K562 (cell line): ENCODE results near the gene CALML6. TPM values are rescaled to one million over a fixed set of nuclear protein-coding genes. Genes with fewer than 3 reads are reported as not detected.

Experiments
- ARID2 ChIP-seq: fragments of 450-650 bp; IDR thresholded peaks from 2 replicates; pipeline ENCODE4 v1.6.1; 2017; ENCODE audit warnings: antibody characterized with exemption, mild to moderate bottlenecking
- CBFB ChIP-seq: sonication (generic); formaldehyde crosslinking; IDR thresholded peaks from 2 replicates; pipeline ENCODE4 v1.4.0; 2020; ENCODE audit warnings: mild to moderate bottlenecking, missing genetic modification reagents
- CHAMP1 ChIP-seq: fragments of 450-650 bp; IDR thresholded peaks from 2 replicates; pipeline ENCODE4 v1.6.1; 2016; ENCODE audit warnings: mild to moderate bottlenecking
- CHD4 ChIP-seq: fragments of 200-600 bp; sonication (generic); IDR thresholded peaks from 3 replicates; pipeline ENCODE4 v1.6.1; 2012; ENCODE audit warnings: low read depth, mild to moderate bottlenecking, mixed read lengths, low read length, inconsistent platforms; ENCODE audit not compliant: insufficient read depth, insufficient replicate concordance, poor library complexity, severe bottlenecking
- HDAC3 ChIP-seq: fragments of 450-650 bp; IDR thresholded peaks from 2 replicates; pipeline ENCODE4 v1.6.1; 2018; ENCODE audit warnings: borderline replicate concordance, mild to moderate bottlenecking, moderate library complexity; ENCODE audit not compliant: partially characterized antibody
- HNRNPLL ChIP-seq: fragments of 200-400 bp; formaldehyde crosslinking; IDR thresholded peaks from 2 replicates; pipeline ENCODE4 v1.6.1; 2017; ENCODE audit warnings: low read length, low read depth, mild to moderate bottlenecking; ENCODE audit not compliant: poor library complexity, severe bottlenecking
- NR4A1 ChIP-seq, 2 experiments: fragments of 250-450 bp in 1 of 2; fragments of 450-650 bp in 1 of 2; sonication (Bioruptor Pico) in 1 of 2; IDR thresholded peaks; 2 replicates each; pipeline versions ENCODE4 v1.4.0 to v1.6.1; 2016 to 2020; ENCODE audit warnings: mild to moderate bottlenecking in 2 of 2, missing compliant biosample characterization in 1 of 2, missing genetic modification characterization in 1 of 2, moderate library complexity in 1 of 2
- PCBP1 ChIP-seq: fragments of 200-400 bp; formaldehyde crosslinking; IDR thresholded peaks from 2 replicates; pipeline ENCODE4 v1.6.1; 2018; ENCODE audit warnings: mild to moderate bottlenecking, low read depth, low read length; ENCODE audit not compliant: poor library complexity, severe bottlenecking
- RAD51 ChIP-seq: fragments of 450-650 bp; IDR thresholded peaks from 2 replicates; pipeline ENCODE4 v1.7.1; 2016; ENCODE audit warnings: low read depth, mild to moderate bottlenecking, borderline replicate concordance
- SNAPC5 ChIP-seq: fragments of 250-450 bp; sonication (Bioruptor Pico); IDR thresholded peaks from 2 replicates; pipeline ENCODE4 v1.8.0; 2021; ENCODE audit warnings: moderate library complexity, mild to moderate bottlenecking, inconsistent platforms
- SRSF7 ChIP-seq: fragments of 200-400 bp; formaldehyde crosslinking; optimal IDR thresholded peaks from 2 replicates; pipeline ENCODE3; 2017; ENCODE audit warnings: mild to moderate bottlenecking, low read depth, low read length
- ZBTB43 ChIP-seq: sonication (generic); formaldehyde crosslinking; IDR thresholded peaks from 2 replicates; pipeline ENCODE4 v1.8.0; 2023; ENCODE audit warnings: mild to moderate bottlenecking, missing genetic modification reagents
- ZHX1 ChIP-seq: fragments of 150-350 bp; conservative IDR thresholded peaks from 2 replicates; pipeline ENCODE4 v1.6.1; 2014; ENCODE audit warnings: low read length
- ZNF124 ChIP-seq: sonication (generic); formaldehyde crosslinking; IDR thresholded peaks from 2 replicates; pipeline ENCODE4 v1.8.1; 2022; ENCODE audit warnings: missing genetic modification reagents
- ZNF253 ChIP-seq: fragments of 250-450 bp; sonication (Bioruptor Pico); conservative IDR thresholded peaks from 2 replicates; pipeline ENCODE4 v1.6.1; 2021; ENCODE audit warnings: mild to moderate bottlenecking
- ZNF707 ChIP-seq: fragments of 250-450 bp; sonication (Bioruptor Pico); conservative IDR thresholded peaks from 2 replicates; pipeline ENCODE4 v1.8.0; 2022; ENCODE audit warnings: inconsistent platforms, mild to moderate bottlenecking, moderate library complexity
- ZNF740 ChIP-seq, 3 experiments: fragments of 200-800 bp in 1 of 3; sonication (Bioruptor generic) in 1 of 3; sonication (generic) in 1 of 3; formaldehyde crosslinking in 1 of 3; IDR thresholded peaks; 2 replicates each; pipeline versions ENCODE4 v1.6.1 to v1.8.0; 2016 to 2022; ENCODE audit warnings: mild to moderate bottlenecking in 2 of 3, missing compliant biosample characterization in 2 of 3, missing genetic modification characterization in 2 of 3, missing genetic modification reagents in 1 of 3
- polyA plus RNA-seq, 8 experiments: library from polyadenylated mRNA; depleted of rRNA in 4 of 8; stranded (reverse) in 5 of 8; unstranded in 3 of 8; fragments of >200 nt; fragmentation: Nextera tagmentation in 2 of 8; fragmentation: Illumina TruSeq in 1 of 8; extraction: Ambion mirVana in 2 of 8; extraction: Trizol in 1 of 8; gene quantifications; 2 replicates each; pipeline versions ENCODE4 v1.2.1 to v1.2.3, GENCODE V29; 2011 to 2014; ENCODE audit warnings: inconsistent platforms in 1 of 8, missing spikeins in 1 of 8
- total RNA-seq, 7 experiments: library from RNA; depleted of rRNA in 6 of 7; stranded (reverse); fragments of >200 nt in 6 of 7; fragmentation: Illumina TruSeq in 2 of 7; extraction: Trizol in 2 of 7; gene quantifications; 2 replicates each; pipeline versions ENCODE4 v1.2.1 to v1.2.3, GENCODE V29; 2011 to 2021; ENCODE audit warnings: low replicate concordance in 1 of 7

Gene CALML6
- total and polyA plus RNA-seq, 9 of the 15 experiments (the other 6 are each of a cell fraction or from before 2014, with no cell fraction given) = 0.14 TPM; not detected in 8

- TF ChIP-seq ZNF740 (CRISPR knock-in tag; IDR thresholded peaks at IDR 0.05) (no peak), ZNF740 (tag; IDR thresholded peaks at IDR 0.05) (no peak), ZNF124 (no peak), ZNF253 (CRISPR knock-in tag) (no peak), CHD4 (no peak), PCBP1 (no peak), ZNF707 (CRISPR knock-in tag) (no peak), CHAMP1 (no peak), SNAPC5 (CRISPR knock-in tag) (no peak), ZBTB43 (CRISPR knock-in tag) (no peak), RAD51 (0 out of 2 replicates have a peak, but pooled peaks have one; percentile 15), HNRNPLL (no peak), NR4A1 (CRISPR knock-in tag; IDR thresholded peaks at IDR 0.05) (no peak), NR4A1 (tag; IDR thresholded peaks at IDR 0.05) (no peak), SRSF7 (no peak), ZHX1 (no peak), ARID2 (no peak), CBFB (CRISPR knock-in tag) (no peak), HDAC3 (peak; percentile 50)
Measured at GRCh38 chr1:1883092-1883873, 31.8 kb upstream of the CALML6 start (continued).
